HepG2 (cell line): ENCODE measurements around the gene PSMD2. TPM values are rescaled to one million over a fixed set of nuclear protein-coding genes. Genes with fewer than 3 reads are reported as not detected.

Experiments
- CHD2 ChIP-seq: IDR thresholded peaks from 2 replicates; pipeline ENCODE4 v1.6.1; 2011; ENCODE audit warnings: low read depth, low read length, improper control_type of control experiment
- DZIP1 ChIP-seq: sonication (generic); formaldehyde crosslinking; IDR thresholded peaks from 2 replicates; pipeline ENCODE4 v1.5.0; 2020; ENCODE audit warnings: mild to moderate bottlenecking, missing genetic modification reagents
- GABPA ChIP-seq, 2 experiments: IDR thresholded peaks; 2 replicates each; pipeline ENCODE4 v1.6.1; 2011 to 2016; ENCODE audit warnings: low read depth in 2 of 2, low read length in 1 of 2, missing biosample characterization in 1 of 2, missing genetic modification characterization in 1 of 2
- GATAD1 ChIP-seq: IDR thresholded peaks from 2 replicates; pipeline ENCODE4 v1.6.1; 2016; ENCODE audit warnings: missing genetic modification reagents, missing compliant biosample characterization
- HOXA7 ChIP-seq: sonication (generic); formaldehyde crosslinking; IDR thresholded peaks from 2 replicates; pipeline ENCODE4 v1.8.1; 2022; ENCODE audit warnings: mild to moderate bottlenecking, missing genetic modification reagents, moderate library complexity
- ISL2 ChIP-seq: sonication (generic); formaldehyde crosslinking; IDR thresholded peaks from 2 replicates; pipeline ENCODE4 v1.5.0; 2020; ENCODE audit warnings: missing genetic modification reagents
- KLF9 ChIP-seq: IDR thresholded peaks from 2 replicates; pipeline ENCODE4 v1.6.1; 2016; ENCODE audit warnings: low read depth
- NRL ChIP-seq: sonication (generic); formaldehyde crosslinking; IDR thresholded peaks from 2 replicates; pipeline ENCODE4 v1.5.0; 2020; ENCODE audit warnings: missing genetic modification reagents, mild to moderate bottlenecking, moderate library complexity, borderline replicate concordance
- PHF21A ChIP-seq: sonication (generic); formaldehyde crosslinking; IDR thresholded peaks from 2 replicates; pipeline ENCODE4 v1.5.0; 2020; ENCODE audit warnings: mild to moderate bottlenecking, missing genetic modification reagents
- SMC3 ChIP-seq: IDR thresholded peaks from 2 replicates; pipeline ENCODE4 v1.6.1; 2011; ENCODE audit warnings: low read length, improper control_type of control experiment
- SP140L ChIP-seq: sonication (generic); formaldehyde crosslinking; IDR thresholded peaks from 2 replicates; pipeline ENCODE4 v1.4.0; 2020; ENCODE audit warnings: missing genetic modification reagents, borderline replicate concordance
- SRSF4 ChIP-seq: fragments of 200-400 bp; formaldehyde crosslinking; IDR thresholded peaks from one replicate; pipeline ENCODE4 v1.6.1; 2018; ENCODE audit warnings: mild to moderate bottlenecking, low read depth, low read length, moderate library complexity; ENCODE audit not compliant: poor library complexity, severe bottlenecking
- TBP ChIP-seq: sonication (generic); formaldehyde crosslinking; IDR thresholded peaks from 2 replicates; pipeline ENCODE4 v1.5.0; 2020; ENCODE audit warnings: missing genetic modification reagents
- ZFP37 ChIP-seq: sonication (generic); formaldehyde crosslinking; IDR thresholded peaks from 2 replicates; pipeline ENCODE4 v1.4.0; 2020; ENCODE audit warnings: missing genetic modification reagents, borderline replicate concordance
- ZFP41 ChIP-seq: sonication (generic); formaldehyde crosslinking; IDR thresholded peaks from 2 replicates; pipeline ENCODE4 v1.4.0; 2020; ENCODE audit warnings: mild to moderate bottlenecking, missing genetic modification reagents, borderline replicate concordance
- ZNF17 ChIP-seq: sonication (generic); formaldehyde crosslinking; IDR thresholded peaks from 2 replicates; pipeline ENCODE4 v1.5.0; 2020; ENCODE audit warnings: mild to moderate bottlenecking, missing genetic modification reagents
- ZNF18 ChIP-seq: sonication (generic); formaldehyde crosslinking; IDR thresholded peaks from 2 replicates; pipeline ENCODE4 v1.8.0; 2022; ENCODE audit warnings: mild to moderate bottlenecking, missing genetic modification reagents; ENCODE audit not compliant: insufficient replicate concordance
- ZNF251 ChIP-seq: sonication (generic); formaldehyde crosslinking; IDR thresholded peaks from 2 replicates; pipeline ENCODE4 v1.9.0; 2021; ENCODE audit warnings: mild to moderate bottlenecking, missing genetic modification reagents
- ZNF503 ChIP-seq: sonication (generic); formaldehyde crosslinking; IDR thresholded peaks from 2 replicates; pipeline ENCODE4 v1.4.0; 2020; ENCODE audit warnings: missing genetic modification reagents
- ZNF543 ChIP-seq: sonication (generic); formaldehyde crosslinking; IDR thresholded peaks from 2 replicates; pipeline ENCODE4 v1.4.0; 2020; ENCODE audit warnings: mild to moderate bottlenecking, missing genetic modification reagents
- ZNF614 ChIP-seq: IDR thresholded peaks from 2 replicates; pipeline ENCODE4 v1.6.1; 2018; ENCODE audit warnings: missing biosample characterization, missing genetic modification reagents, inconsistent platforms, borderline replicate concordance
- ZNF790 ChIP-seq: sonication (generic); formaldehyde crosslinking; IDR thresholded peaks from 2 replicates; pipeline ENCODE4 v1.8.0; 2022; ENCODE audit warnings: missing genetic modification reagents, mild to moderate bottlenecking, borderline replicate concordance
- ZNF792 ChIP-seq: IDR thresholded peaks from 2 replicates; pipeline ENCODE4 v1.6.1; 2016
- polyA plus RNA-seq, 8 experiments: library from polyadenylated mRNA; depleted of rRNA in 3 of 8; stranded (reverse) in 7 of 8; unstranded in 1 of 8; fragments of >200 nt; fragmentation: Illumina TruSeq in 4 of 8; extraction: Trizol in 4 of 8; gene quantifications; 2 replicates each; pipeline versions ENCODE4 v1.2.1 to v1.2.3, GENCODE V29; 2011 to 2016; ENCODE audit warnings: low read depth in 4 of 8, missing spikeins in 1 of 8, mixed read lengths in 1 of 8; ENCODE audit not compliant: insufficient read depth in 1 of 8
- total RNA-seq, 5 experiments: library from RNA; depleted of rRNA; stranded (reverse); fragments of >200 nt; fragmentation: Illumina TruSeq; extraction: Trizol; gene quantifications; 2 replicates each; pipeline ENCODE4 v1.2.3, GENCODE V29; 2016; ENCODE audit warnings: low read depth in 1 of 5
- TF ChIP-seq, protein P1 (sequence below): sonication (generic); formaldehyde crosslinking; IDR thresholded peaks from 2 replicates; pipeline ENCODE4 v1.8.1; 2023; ENCODE audit warnings: mild to moderate bottlenecking, missing genetic modification reagents

The PSMD2 gene
- total and polyA plus RNA-seq, 2 of the 13 experiments (the other 11 are each of a cell fraction or from before 2014, with no cell fraction given): 125 to 200 TPM

- TF ChIP-seq, protein P1, sequence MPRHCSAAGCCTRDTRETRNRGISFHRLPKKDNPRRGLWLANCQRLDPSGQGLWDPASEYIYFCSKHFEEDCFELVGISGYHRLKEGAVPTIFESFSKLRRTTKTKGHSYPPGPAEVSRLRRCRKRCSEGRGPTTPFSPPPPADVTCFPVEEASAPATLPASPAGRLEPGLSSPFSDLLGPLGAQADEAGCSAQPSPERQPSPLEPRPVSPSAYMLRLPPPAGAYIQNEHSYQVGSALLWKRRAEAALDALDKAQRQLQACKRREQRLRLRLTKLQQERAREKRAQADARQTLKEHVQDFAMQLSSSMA (CRISPR knock-in tag): no peak
- TF ChIP-seq ZNF251 (CRISPR knock-in tag) (no peak), ZFP37 (CRISPR knock-in tag) (no peak), HOXA7 (no peak), SP140L (CRISPR knock-in tag) (no peak), ZFP41 (CRISPR knock-in tag) (no peak), ZNF614 (CRISPR knock-in tag) (0 out of 2 replicates have a peak, but pooled peaks have one; percentile 52), ZNF503 (0 out of 2 replicates have a peak, but pooled peaks have one; percentile 6), CHD2 (no peak), SMC3 (peak; percentile 54), SRSF4 (no peak), TBP (CRISPR knock-in tag) (no peak), GATAD1 (CRISPR knock-in tag) (peak; percentile 65), GABPA (IDR thresholded peaks at IDR 0.05; ENCODE audit: low read depth, low read length) (no peak), GABPA (CRISPR knock-in tag; IDR thresholded peaks at IDR 0.05; ENCODE audit: low read depth) (peak; percentile 32; the same call in 1 of the 2 replicates), ZNF790 (CRISPR knock-in tag) (no peak), ZNF17 (no peak), ISL2 (CRISPR knock-in tag) (0 out of 2 replicates have a peak, but pooled peaks have one; percentile 24), NRL (CRISPR knock-in tag) (no peak), ZNF792 (0 out of 2 replicates have a peak, but pooled peaks have one; percentile 15), ZNF18 (no peak), ZNF543 (0 out of 2 replicates have a peak, but pooled peaks have one; percentile 38), KLF9 (CRISPR knock-in tag) (no peak), PHF21A (CRISPR knock-in tag) (0 out of 2 replicates have a peak, but pooled peaks have one; percentile 8), DZIP1 (no peak)
These were observed 48.7 kb upstream of the PSMD2 start (continued) for GRCh38 chr3:184250167-184250828.
